ENCODE results near the gene SLC7A6. TPM values are rescaled to one million over a fixed set of nuclear protein-coding genes. Genes with fewer than 3 reads are reported as not detected.

The SLC7A6 gene
- total RNA-seq, 1 experiment from 2014 or later, result 83.2 TPM

GRCh38 chr16:68227183-68227793 lies 37.0 kb upstream of the SLC7A6 start:
- Histone ChIP-seq H3K9ac (ENCODE audit: low read length) (no peak overlapping the region), H3K36me3 (ENCODE audit: insufficient read depth, low read length) (no peaks in the 10 kb centered on the region)

GRCh38 chr16:68227850-68228553 lies 36.3 kb upstream of the SLC7A6 start:
- Histone ChIP-seq H3K4me3 (ENCODE audit: low read length) (no peak overlapping the region), H2AFZ (ENCODE audit: low read length) (no peak overlapping the region), H3K79me2 (ENCODE audit: low read length) (peaks cover 15% of the 10 kb centered on the region), H3K36me3 (ENCODE audit: insufficient read depth, low read length) (no peaks in the 10 kb centered on the region), H3K9me2 (replicated peaks; ENCODE audit: insufficient read depth, low read length) (no peaks in the 10 kb centered on the region), H3K27me3 (ENCODE audit: low read length) (no peaks in the 10 kb centered on the region), H3K9me3 (ENCODE audit: low read length) (no peaks in the 10 kb centered on the region), H4K20me1 (ENCODE audit: insufficient read depth, low read depth, low read length) (no peaks in the 10 kb centered on the region), H3K4me2 (ENCODE audit: low read depth, low read length, poor library complexity, severe bottlenecking) (no peak overlapping the region), H3K9ac (ENCODE audit: low read length) (no peak overlapping the region), H3K27ac (ENCODE audit: low read length) (peak overlapping the region; percentile 69), H3K4me1 (ENCODE audit: low read length) (peaks cover 41% of the 10 kb centered on the region)
- DNase-seq, result no peak

More at GRCh38 chr16:68227183-68227793, 37.0 kb upstream of the SLC7A6 start:
- H3K27me3 ChIP-seq (ENCODE audit: low read length), result no peaks in the 10 kb centered on the region
- no peak for DNase-seq
- no peaks in the 10 kb centered on the region for H4K20me1 ChIP-seq (ENCODE audit: insufficient read depth, low read depth, low read length)
- H3K4me2 ChIP-seq (ENCODE audit: low read depth, low read length, poor library complexity, severe bottlenecking), result no peak overlapping the region
- peaks cover 22% of the 10 kb centered on the region for H3K79me2 ChIP-seq (ENCODE audit: low read length)
- H3K4me1 ChIP-seq (ENCODE audit: low read length), result peaks cover 48% of the 10 kb centered on the region
- no peaks in the 10 kb centered on the region for H3K9me2 ChIP-seq (replicated peaks; ENCODE audit: insufficient read depth, low read length)
- no peak overlapping the region for H2AFZ ChIP-seq (ENCODE audit: low read length)
- H3K9me3 ChIP-seq (ENCODE audit: low read length), result no peaks in the 10 kb centered on the region
- H3K27ac ChIP-seq (ENCODE audit: low read length), result peak overlapping the region; percentile 69
- H3K4me3 ChIP-seq (ENCODE audit: low read length), result no peak overlapping the region

GRCh38 chr16:68228652-68229051 lies 35.7 kb upstream of the SLC7A6 start:
- no peak for DNase-seq
- no peaks in the 10 kb centered on the region for H3K27me3 ChIP-seq (ENCODE audit: low read length)
- no peak overlapping the region for H3K4me3 ChIP-seq (ENCODE audit: low read length)
- H3K9me2 ChIP-seq (replicated peaks; ENCODE audit: insufficient read depth, low read length), result no peaks in the 10 kb centered on the region
- no peak overlapping the region for H2AFZ ChIP-seq (ENCODE audit: low read length)
- H3K4me1 ChIP-seq (ENCODE audit: low read length), result peaks cover 40% of the 10 kb centered on the region
- peaks cover 11% of the 10 kb centered on the region for H3K79me2 ChIP-seq (ENCODE audit: low read length)
- no peaks in the 10 kb centered on the region for H4K20me1 ChIP-seq (ENCODE audit: insufficient read depth, low read depth, low read length)
- H3K4me2 ChIP-seq (ENCODE audit: low read depth, low read length, poor library complexity, severe bottlenecking), result no peak overlapping the region
- no peaks in the 10 kb centered on the region for H3K36me3 ChIP-seq (ENCODE audit: insufficient read depth, low read length)
- H3K9ac ChIP-seq (ENCODE audit: low read length), result no peak overlapping the region
- H3K9me3 ChIP-seq (ENCODE audit: low read length), result no peaks in the 10 kb centered on the region
- peak overlapping the region; percentile 69 for H3K27ac ChIP-seq (ENCODE audit: low read length)

GRCh38 chr16:68229431-68230175 lies 34.7 kb upstream of the SLC7A6 start:
- Histone ChIP-seq H4K20me1 (ENCODE audit: insufficient read depth, low read depth, low read length) (no peaks in the 10 kb centered on the region), H3K36me3 (ENCODE audit: insufficient read depth, low read length) (no peaks in the 10 kb centered on the region), H3K27ac (ENCODE audit: low read length) (no peak overlapping the region), H3K4me3 (ENCODE audit: low read length) (no peak overlapping the region), H3K9ac (ENCODE audit: low read length) (no peak overlapping the region), H3K9me2 (replicated peaks; ENCODE audit: insufficient read depth, low read length) (no peaks in the 10 kb centered on the region), H3K79me2 (ENCODE audit: low read length) (peaks cover 11% of the 10 kb centered on the region), H3K4me2 (ENCODE audit: low read depth, low read length, poor library complexity, severe bottlenecking) (no peak overlapping the region), H3K4me1 (ENCODE audit: low read length) (peaks cover 43% of the 10 kb centered on the region), H3K27me3 (ENCODE audit: low read length) (no peaks in the 10 kb centered on the region), H3K9me3 (ENCODE audit: low read length) (no peaks in the 10 kb centered on the region), H2AFZ (ENCODE audit: low read length) (no peak overlapping the region)
- DNase-seq, result peak; percentile 81

- no peaks in the 10 kb centered on the region for H3K27me3 ChIP-seq (ENCODE audit: low read length)
- peaks cover 11% of the 10 kb centered on the region for H3K79me2 ChIP-seq (ENCODE audit: low read length)
- no peak overlapping the region for H3K9ac ChIP-seq (ENCODE audit: low read length)
- H3K4me3 ChIP-seq (ENCODE audit: low read length), result no peak overlapping the region
- no peaks in the 10 kb centered on the region for H3K9me3 ChIP-seq (ENCODE audit: low read length)
- H3K27ac ChIP-seq (ENCODE audit: low read length), result no peak overlapping the region
- DNase-seq, result no peak
- no peak overlapping the region for H3K4me2 ChIP-seq (ENCODE audit: low read depth, low read length, poor library complexity, severe bottlenecking)
- H4K20me1 ChIP-seq (ENCODE audit: insufficient read depth, low read depth, low read length), result no peaks in the 10 kb centered on the region
- H3K4me1 ChIP-seq (ENCODE audit: low read length), result peaks cover 42% of the 10 kb centered on the region
- H2AFZ ChIP-seq (ENCODE audit: low read length), result no peak overlapping the region
- H3K36me3 ChIP-seq (ENCODE audit: insufficient read depth, low read length), result no peaks in the 10 kb centered on the region
- no peaks in the 10 kb centered on the region for H3K9me2 ChIP-seq (replicated peaks; ENCODE audit: insufficient read depth, low read length)
Measured at GRCh38 chr16:68230176-68230571, 34.2 kb upstream of the SLC7A6 start.

- DNase-seq, result no peak
- peaks cover 5% of the 10 kb centered on the region; the same call in 1 of the 2 replicates for H3K79me2 ChIP-seq (ENCODE audit: low read length)
- H3K4me3 ChIP-seq (ENCODE audit: low read length), result no peak overlapping the region
- H2AFZ ChIP-seq (ENCODE audit: low read length), result no peak overlapping the region
- no peak overlapping the region for H3K27ac ChIP-seq (ENCODE audit: low read length)
- H3K9ac ChIP-seq (ENCODE audit: low read length), result no peak overlapping the region
- H3K9me2 ChIP-seq (replicated peaks; ENCODE audit: insufficient read depth, low read length), result no peaks in the 10 kb centered on the region
- H4K20me1 ChIP-seq (ENCODE audit: insufficient read depth, low read depth, low read length), result no peaks in the 10 kb centered on the region
- H3K36me3 ChIP-seq (ENCODE audit: insufficient read depth, low read length), result no peaks in the 10 kb centered on the region
- no peak overlapping the region for H3K4me2 ChIP-seq (ENCODE audit: low read depth, low read length, poor library complexity, severe bottlenecking)
- H3K9me3 ChIP-seq (ENCODE audit: low read length), result no peaks in the 10 kb centered on the region
- peaks cover 35% of the 10 kb centered on the region for H3K4me1 ChIP-seq (ENCODE audit: low read length)
- no peaks in the 10 kb centered on the region for H3K27me3 ChIP-seq (ENCODE audit: low read length)
Measured at GRCh38 chr16:68230956-68231355, 33.4 kb upstream of the SLC7A6 start.

- no peak overlapping the region for H3K4me2 ChIP-seq (ENCODE audit: low read depth, low read length, poor library complexity, severe bottlenecking)
- H3K9me3 ChIP-seq (ENCODE audit: low read length), result no peaks in the 10 kb centered on the region
- H3K27ac ChIP-seq (ENCODE audit: low read length), result no peak overlapping the region
- no peaks in the 10 kb centered on the region; the same call in 1 of the 2 replicates for H3K79me2 ChIP-seq (ENCODE audit: low read length)
- no peak for DNase-seq
- no peaks in the 10 kb centered on the region for H3K27me3 ChIP-seq (ENCODE audit: low read length)
- no peak overlapping the region for H3K4me3 ChIP-seq (ENCODE audit: low read length)
- no peak overlapping the region for H2AFZ ChIP-seq (ENCODE audit: low read length)
- no peaks in the 10 kb centered on the region for H3K36me3 ChIP-seq (ENCODE audit: insufficient read depth, low read length)
- H3K9me2 ChIP-seq (replicated peaks; ENCODE audit: insufficient read depth, low read length), result no peaks in the 10 kb centered on the region
- H3K9ac ChIP-seq (ENCODE audit: low read length), result no peak overlapping the region
- H3K4me1 ChIP-seq (ENCODE audit: low read length), result peaks cover 32% of the 10 kb centered on the region
- no peaks in the 10 kb centered on the region for H4K20me1 ChIP-seq (ENCODE audit: insufficient read depth, low read depth, low read length)
Measured at GRCh38 chr16:68231384-68232136, 32.8 kb upstream of the SLC7A6 start.

Measured in Karpas-422 (cell line).